Loucy (cell line): ENCODE measurements around the gene AIG1.

Experiments
- EZH2phosphoT487 ChIP-seq: fragments of 200-600 bp; IDR thresholded peaks from 2 replicates; pipeline ENCODE4 v1.6.1; 2018; ENCODE audit warnings: antibody characterized with exemption, mild to moderate bottlenecking, moderate library complexity, borderline replicate concordance
- TF ChIP-seq, protein P1 (sequence below): fragments of 200-600 bp; sonication (generic); conservative IDR thresholded peaks from 2 replicates; pipeline ENCODE4 v1.5.1; 2014; ENCODE audit warnings: mild to moderate bottlenecking, antibody characterized with exemption, low read length

DNA sequence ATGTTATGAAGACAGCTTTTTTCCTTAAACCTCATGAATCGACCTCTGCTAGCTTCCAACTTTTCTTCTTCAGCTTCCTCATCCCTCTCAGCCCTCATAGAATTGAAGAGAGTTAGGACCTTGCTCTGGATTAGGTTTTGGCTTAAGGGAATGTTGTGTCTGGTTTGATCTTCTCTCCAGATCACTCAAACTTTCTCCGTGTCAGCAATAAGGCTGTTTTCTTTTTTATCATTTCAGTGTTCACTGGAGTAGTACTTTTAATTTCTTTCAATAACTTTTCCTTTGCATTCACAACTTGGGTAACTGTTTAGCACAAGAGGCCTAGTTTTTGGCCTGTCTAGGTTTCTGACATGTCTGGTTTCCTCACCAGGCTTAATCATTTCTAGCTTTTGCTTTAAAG is 32.6 kb downstream of the AIG1 start:
- TF ChIP-seq, protein P1, sequence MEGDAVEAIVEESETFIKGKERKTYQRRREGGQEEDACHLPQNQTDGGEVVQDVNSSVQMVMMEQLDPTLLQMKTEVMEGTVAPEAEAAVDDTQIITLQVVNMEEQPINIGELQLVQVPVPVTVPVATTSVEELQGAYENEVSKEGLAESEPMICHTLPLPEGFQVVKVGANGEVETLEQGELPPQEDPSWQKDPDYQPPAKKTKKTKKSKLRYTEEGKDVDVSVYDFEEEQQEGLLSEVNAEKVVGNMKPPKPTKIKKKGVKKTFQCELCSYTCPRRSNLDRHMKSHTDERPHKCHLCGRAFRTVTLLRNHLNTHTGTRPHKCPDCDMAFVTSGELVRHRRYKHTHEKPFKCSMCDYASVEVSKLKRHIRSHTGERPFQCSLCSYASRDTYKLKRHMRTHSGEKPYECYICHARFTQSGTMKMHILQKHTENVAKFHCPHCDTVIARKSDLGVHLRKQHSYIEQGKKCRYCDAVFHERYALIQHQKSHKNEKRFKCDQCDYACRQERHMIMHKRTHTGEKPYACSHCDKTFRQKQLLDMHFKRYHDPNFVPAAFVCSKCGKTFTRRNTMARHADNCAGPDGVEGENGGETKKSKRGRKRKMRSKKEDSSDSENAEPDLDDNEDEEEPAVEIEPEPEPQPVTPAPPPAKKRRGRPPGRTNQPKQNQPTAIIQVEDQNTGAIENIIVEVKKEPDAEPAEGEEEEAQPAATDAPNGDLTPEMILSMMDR = no peak
- no peak for TF ChIP-seq EZH2phosphoT487
